ENCODE data around the gene NTF3. TPM values are rescaled to one million over a fixed set of nuclear protein-coding genes. Genes with fewer than 3 reads are reported as not detected.

The NTF3 gene
- total RNA-seq, 1 experiment from 2014 or later: not detected

DNA sequence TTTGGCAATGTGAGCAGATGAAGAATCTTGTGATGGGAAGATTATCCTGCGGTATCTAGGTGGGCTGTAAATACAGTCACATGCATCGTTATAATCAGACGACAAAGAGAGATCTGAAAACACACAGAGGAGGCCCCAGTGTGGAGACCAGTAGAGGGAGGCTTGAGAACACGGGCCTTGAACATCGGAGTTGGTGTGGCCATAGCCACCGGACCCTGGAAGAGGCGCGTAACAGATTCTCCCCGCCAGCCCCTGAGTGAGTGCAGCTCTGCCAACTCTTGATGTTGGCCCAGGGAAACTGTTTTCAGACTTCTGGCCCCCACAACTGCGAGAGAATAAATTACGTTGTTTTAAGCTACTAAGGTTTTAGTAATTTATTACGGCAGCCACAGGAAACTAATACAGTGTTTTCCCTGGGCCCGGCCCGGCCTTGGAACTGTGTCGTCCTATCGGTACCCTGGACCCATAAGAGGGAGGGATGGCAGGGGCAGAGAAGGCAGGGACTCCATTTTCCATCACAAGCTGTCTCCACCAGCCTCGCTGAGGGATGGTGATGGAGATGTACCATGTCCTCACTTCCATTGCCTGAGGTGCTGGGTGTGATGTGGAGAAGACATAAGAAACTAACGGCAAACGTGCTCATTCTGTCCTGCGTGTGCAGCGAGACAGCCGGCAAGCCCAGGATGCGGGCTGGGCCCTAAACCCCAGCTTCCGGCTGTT is 91.6 kb downstream of the NTF3 start:
- Histone ChIP-seq H2AFZ (ENCODE audit: low read length) (no peak overlapping the region), H3K79me2 (ENCODE audit: low read length) (no peaks in the 10 kb centered on the region), H3K9me3 (ENCODE audit: low read length) (no peaks in the 10 kb centered on the region), H3K4me1 (ENCODE audit: low read length) (no peaks in the 10 kb centered on the region), H3K27me3 (ENCODE audit: low read length) (no peaks in the 10 kb centered on the region), H3K27ac (ENCODE audit: low read length) (no peak overlapping the region), H3K4me2 (ENCODE audit: low read depth, low read length, poor library complexity, severe bottlenecking) (no peak overlapping the region), H3K9me2 (replicated peaks; ENCODE audit: insufficient read depth, low read length) (no peaks in the 10 kb centered on the region), H3K4me3 (ENCODE audit: low read length) (no peak overlapping the region), H4K20me1 (ENCODE audit: insufficient read depth, low read depth, low read length) (no peaks in the 10 kb centered on the region), H3K36me3 (ENCODE audit: insufficient read depth, low read length) (no peaks in the 10 kb centered on the region), H3K9ac (ENCODE audit: low read length) (no peak overlapping the region)
- no peak for DNase-seq

DNA sequence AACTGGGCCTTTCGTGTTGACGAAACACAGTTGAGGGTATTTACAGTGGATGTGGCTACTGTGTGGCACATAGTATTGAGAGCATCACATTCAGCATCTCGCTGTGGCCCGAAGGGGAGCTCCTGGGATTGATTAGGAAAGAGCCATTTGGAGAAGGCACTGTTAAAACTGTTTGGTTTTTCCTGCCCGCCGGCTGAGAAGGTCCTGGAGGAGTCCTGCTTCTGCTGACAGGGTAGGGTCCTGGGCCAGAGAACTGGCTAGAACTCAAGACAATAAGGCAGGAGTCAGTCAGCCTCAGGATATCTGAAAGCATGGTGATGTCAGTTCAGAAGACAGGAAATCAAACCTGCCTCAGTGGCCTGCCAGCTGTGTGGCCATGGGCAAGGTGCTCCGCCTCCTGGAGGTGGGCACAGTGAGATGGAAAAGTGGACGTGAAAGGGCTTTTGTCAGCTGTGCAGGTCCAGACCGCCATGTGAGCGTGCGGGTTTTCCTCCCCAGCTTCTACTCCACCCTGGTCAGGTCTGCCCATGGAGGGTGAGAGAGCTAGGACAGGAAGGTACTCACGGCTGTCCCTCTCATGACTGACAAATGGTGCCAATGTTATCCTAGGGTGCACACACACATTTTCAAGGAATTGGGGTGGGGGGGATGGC is 92.3 kb downstream of the NTF3 start:
- no peaks in the 10 kb centered on the region for H3K27me3 ChIP-seq (ENCODE audit: low read length)
- no peaks in the 10 kb centered on the region for H3K4me1 ChIP-seq (ENCODE audit: low read length)
- H3K4me2 ChIP-seq (ENCODE audit: low read depth, low read length, poor library complexity, severe bottlenecking): no peak overlapping the region
- no peak overlapping the region for H3K27ac ChIP-seq (ENCODE audit: low read length)
- H3K9ac ChIP-seq (ENCODE audit: low read length): no peak overlapping the region
- no peaks in the 10 kb centered on the region for H3K9me3 ChIP-seq (ENCODE audit: low read length)
- H3K4me3 ChIP-seq (ENCODE audit: low read length): no peak overlapping the region
- no peaks in the 10 kb centered on the region for H4K20me1 ChIP-seq (ENCODE audit: insufficient read depth, low read depth, low read length)
- H2AFZ ChIP-seq (ENCODE audit: low read length): no peak overlapping the region
- H3K79me2 ChIP-seq (ENCODE audit: low read length): no peaks in the 10 kb centered on the region
- H3K9me2 ChIP-seq (replicated peaks; ENCODE audit: insufficient read depth, low read length): no peaks in the 10 kb centered on the region
- DNase-seq: no peak
- no peaks in the 10 kb centered on the region for H3K36me3 ChIP-seq (ENCODE audit: insufficient read depth, low read length)

DNA sequence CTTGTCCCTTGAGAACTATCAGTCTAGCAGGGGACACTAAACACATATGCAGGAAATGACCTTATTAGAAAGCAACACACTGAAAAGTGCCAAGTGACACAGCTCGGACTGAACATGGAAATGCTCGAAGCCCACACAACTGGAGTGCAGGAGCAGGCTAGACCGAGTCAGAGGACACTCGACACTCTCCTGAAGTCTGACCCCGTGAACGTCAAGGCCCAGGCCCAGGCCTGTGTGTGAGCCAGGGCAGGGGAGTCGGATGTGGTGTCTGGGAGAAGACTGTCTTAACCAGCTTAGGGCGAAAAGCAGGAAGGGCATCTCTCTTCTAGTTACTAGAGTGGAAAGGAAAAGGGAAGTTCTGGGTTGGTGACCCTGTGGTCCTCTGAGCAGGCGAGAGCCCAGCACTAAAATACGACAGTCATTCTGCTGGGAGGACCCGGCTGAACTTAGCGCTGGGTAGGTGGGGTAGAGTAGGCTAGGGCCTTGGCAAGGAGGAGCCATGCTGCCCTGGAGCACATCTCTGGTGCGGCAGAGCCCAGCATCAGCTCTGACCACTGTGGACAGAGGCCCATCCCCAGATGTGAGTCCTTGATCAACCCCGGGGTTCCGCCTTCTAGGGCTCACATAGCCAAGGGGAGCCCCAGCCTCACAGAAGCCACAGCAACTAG is 93.0 kb downstream of the NTF3 start:
- Histone ChIP-seq H3K9me2 (replicated peaks; ENCODE audit: insufficient read depth, low read length) (no peaks in the 10 kb centered on the region), H3K9ac (ENCODE audit: low read length) (no peak overlapping the region), H3K79me2 (ENCODE audit: low read length) (no peaks in the 10 kb centered on the region), H3K27ac (ENCODE audit: low read length) (no peak overlapping the region), H3K36me3 (ENCODE audit: insufficient read depth, low read length) (no peaks in the 10 kb centered on the region), H3K27me3 (ENCODE audit: low read length) (no peaks in the 10 kb centered on the region), H2AFZ (ENCODE audit: low read length) (no peak overlapping the region), H3K4me1 (ENCODE audit: low read length) (no peaks in the 10 kb centered on the region), H3K4me3 (ENCODE audit: low read length) (no peak overlapping the region), H4K20me1 (ENCODE audit: insufficient read depth, low read depth, low read length) (no peaks in the 10 kb centered on the region), H3K9me3 (ENCODE audit: low read length) (no peaks in the 10 kb centered on the region), H3K4me2 (ENCODE audit: low read depth, low read length, poor library complexity, severe bottlenecking) (no peak overlapping the region)
- no peak for DNase-seq

DNA sequence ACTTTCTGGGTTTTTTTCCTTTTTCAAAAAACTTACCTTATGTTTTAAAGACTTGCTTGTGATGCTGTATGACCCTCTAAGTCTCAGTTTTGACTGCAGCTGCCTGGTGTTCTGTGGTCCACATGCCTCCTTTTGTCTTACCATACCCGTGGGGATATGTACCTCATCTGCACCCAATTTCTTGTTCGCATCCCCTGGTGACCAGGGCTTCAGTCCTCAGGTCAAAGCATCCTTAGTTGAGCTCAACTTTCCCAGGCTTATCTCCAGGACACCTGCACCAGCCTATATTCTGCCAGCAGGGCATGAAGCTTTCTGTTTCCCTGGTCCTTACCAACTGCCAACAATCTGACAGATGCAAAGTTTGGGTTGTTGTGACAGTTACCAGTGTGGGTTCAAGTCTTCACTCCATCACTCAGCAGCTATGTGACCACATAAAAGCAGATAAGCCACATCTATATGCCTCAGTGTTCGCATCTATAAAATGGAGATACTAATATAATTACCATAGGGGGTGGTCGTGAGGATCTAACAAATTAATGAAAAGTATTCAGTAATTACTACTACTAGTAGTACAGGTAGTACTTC is 94.0 kb downstream of the NTF3 start:
- Histone ChIP-seq H3K4me3 (ENCODE audit: low read length) (no peak overlapping the region), H3K9ac (ENCODE audit: low read length) (no peak overlapping the region), H4K20me1 (ENCODE audit: insufficient read depth, low read depth, low read length) (no peaks in the 10 kb centered on the region), H3K4me2 (ENCODE audit: low read depth, low read length, poor library complexity, severe bottlenecking) (no peak overlapping the region), H3K79me2 (ENCODE audit: low read length) (no peaks in the 10 kb centered on the region), H3K27me3 (ENCODE audit: low read length) (no peaks in the 10 kb centered on the region), H3K27ac (ENCODE audit: low read length) (no peak overlapping the region), H3K36me3 (ENCODE audit: insufficient read depth, low read length) (no peaks in the 10 kb centered on the region), H3K4me1 (ENCODE audit: low read length) (no peaks in the 10 kb centered on the region), H3K9me2 (replicated peaks; ENCODE audit: insufficient read depth, low read length) (no peaks in the 10 kb centered on the region), H2AFZ (ENCODE audit: low read length) (no peak overlapping the region), H3K9me3 (ENCODE audit: low read length) (no peaks in the 10 kb centered on the region)
- no peak for DNase-seq

DNA sequence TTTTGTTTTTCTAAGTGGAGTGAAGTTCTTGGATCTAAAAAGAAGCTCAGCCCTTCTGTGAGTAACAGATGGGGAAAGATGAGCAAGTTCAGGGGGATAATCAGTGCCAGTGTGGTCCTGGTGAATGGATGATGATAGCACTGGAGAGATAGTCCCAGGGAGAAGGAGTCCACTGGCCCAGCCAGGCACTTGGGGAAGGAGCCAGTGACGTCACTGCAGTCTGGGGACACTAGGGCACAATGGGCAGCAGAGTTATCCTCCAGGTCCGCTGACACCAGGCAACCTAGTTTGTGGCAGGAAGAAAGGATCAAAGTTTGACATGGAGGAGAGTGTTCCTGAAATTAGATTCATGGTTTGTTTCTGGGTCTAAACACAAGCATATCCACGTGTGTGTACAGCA is 101.5 kb downstream of the NTF3 start:
- Histone ChIP-seq H3K27me3 (ENCODE audit: low read length) (no peaks in the 10 kb centered on the region), H3K36me3 (ENCODE audit: insufficient read depth, low read length) (no peaks in the 10 kb centered on the region), H4K20me1 (ENCODE audit: insufficient read depth, low read depth, low read length) (no peaks in the 10 kb centered on the region), H2AFZ (ENCODE audit: low read length) (no peak overlapping the region), H3K4me2 (ENCODE audit: low read depth, low read length, poor library complexity, severe bottlenecking) (no peak overlapping the region), H3K4me3 (ENCODE audit: low read length) (no peak overlapping the region), H3K27ac (ENCODE audit: low read length) (no peak overlapping the region), H3K9ac (ENCODE audit: low read length) (no peak overlapping the region), H3K9me3 (ENCODE audit: low read length) (no peaks in the 10 kb centered on the region), H3K79me2 (ENCODE audit: low read length) (no peaks in the 10 kb centered on the region), H3K4me1 (ENCODE audit: low read length) (no peaks in the 10 kb centered on the region), H3K9me2 (replicated peaks; ENCODE audit: insufficient read depth, low read length) (no peaks in the 10 kb centered on the region)
- no peak for DNase-seq

DNA sequence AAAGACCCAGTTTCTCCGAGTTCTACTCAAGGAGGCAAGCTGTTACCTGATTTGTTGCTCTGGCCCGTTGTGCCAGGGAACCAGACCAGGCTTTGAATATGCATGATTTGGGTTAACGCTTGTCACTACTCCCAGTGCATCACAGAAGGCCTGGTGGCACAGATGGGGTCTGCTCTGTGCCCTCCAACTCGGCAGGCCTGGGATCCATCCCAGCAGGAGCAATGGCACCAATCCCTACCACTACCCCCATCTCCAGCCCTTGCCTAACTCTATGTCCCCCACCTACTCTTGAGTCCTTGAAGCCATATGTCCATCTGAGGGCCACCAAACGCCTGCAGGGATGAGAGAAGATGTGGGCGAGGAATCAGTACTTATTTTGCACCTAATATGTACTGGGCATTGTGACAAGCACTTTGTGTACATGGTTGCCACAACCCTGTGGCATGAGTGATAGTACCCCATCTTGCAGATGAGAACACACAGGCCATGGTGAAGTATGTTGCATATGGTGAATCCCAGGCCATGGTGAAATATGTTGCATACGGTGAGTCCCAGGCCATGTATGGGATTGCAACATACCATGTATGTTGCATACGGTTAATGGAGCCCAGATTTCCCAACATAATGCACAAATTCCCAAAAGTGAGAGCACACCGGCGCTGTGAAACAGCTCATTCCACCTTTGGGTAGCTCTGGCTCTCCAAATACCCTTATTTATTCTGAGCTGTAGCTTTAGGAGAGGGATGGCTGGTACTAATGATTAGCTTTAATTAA is 102.7 kb downstream of the NTF3 start:
- H3K27me3 ChIP-seq (ENCODE audit: low read length): no peaks in the 10 kb centered on the region
- H3K4me1 ChIP-seq (ENCODE audit: low read length): no peaks in the 10 kb centered on the region
- no peaks in the 10 kb centered on the region for H3K36me3 ChIP-seq (ENCODE audit: insufficient read depth, low read length)
- no peak overlapping the region for H2AFZ ChIP-seq (ENCODE audit: low read length)
- H3K4me2 ChIP-seq (ENCODE audit: low read depth, low read length, poor library complexity, severe bottlenecking): no peak overlapping the region
- H4K20me1 ChIP-seq (ENCODE audit: insufficient read depth, low read depth, low read length): no peaks in the 10 kb centered on the region
- no peaks in the 10 kb centered on the region for H3K9me2 ChIP-seq (replicated peaks; ENCODE audit: insufficient read depth, low read length)
- no peak for DNase-seq
- H3K27ac ChIP-seq (ENCODE audit: low read length): no peak overlapping the region
- H3K9me3 ChIP-seq (ENCODE audit: low read length): no peaks in the 10 kb centered on the region
- H3K4me3 ChIP-seq (ENCODE audit: low read length): no peak overlapping the region
- H3K9ac ChIP-seq (ENCODE audit: low read length): no peak overlapping the region
- H3K79me2 ChIP-seq (ENCODE audit: low read length): no peaks in the 10 kb centered on the region

DNA sequence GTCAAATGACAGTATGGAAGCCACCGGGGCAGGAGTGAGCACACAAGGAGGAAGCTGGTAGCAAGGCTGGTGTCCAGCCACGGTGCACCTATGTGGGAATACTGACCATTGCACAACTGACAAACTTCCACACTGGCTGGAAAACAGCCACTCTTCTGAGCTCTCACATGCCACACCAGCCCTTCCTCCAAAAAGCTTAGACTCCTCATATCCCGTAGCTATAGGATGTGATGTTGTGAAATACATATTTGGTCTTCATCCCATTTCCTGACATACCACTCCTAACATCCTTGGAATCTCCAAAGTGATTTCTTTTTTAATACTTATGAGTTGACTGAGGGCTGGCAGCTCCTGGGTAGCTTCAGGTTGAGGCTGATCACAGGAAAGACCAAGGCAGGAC is 103.6 kb downstream of the NTF3 start:
- no peaks in the 10 kb centered on the region for H4K20me1 ChIP-seq (ENCODE audit: insufficient read depth, low read depth, low read length)
- H3K27ac ChIP-seq (ENCODE audit: low read length): no peak overlapping the region
- H3K9me2 ChIP-seq (replicated peaks; ENCODE audit: insufficient read depth, low read length): no peaks in the 10 kb centered on the region
- no peak overlapping the region for H2AFZ ChIP-seq (ENCODE audit: low read length)
- no peak overlapping the region for H3K4me3 ChIP-seq (ENCODE audit: low read length)
- no peaks in the 10 kb centered on the region for H3K4me1 ChIP-seq (ENCODE audit: low read length)
- DNase-seq: no peak
- no peak overlapping the region for H3K4me2 ChIP-seq (ENCODE audit: low read depth, low read length, poor library complexity, severe bottlenecking)
- no peaks in the 10 kb centered on the region for H3K27me3 ChIP-seq (ENCODE audit: low read length)
- no peaks in the 10 kb centered on the region for H3K36me3 ChIP-seq (ENCODE audit: insufficient read depth, low read length)
- no peaks in the 10 kb centered on the region for H3K9me3 ChIP-seq (ENCODE audit: low read length)
- H3K9ac ChIP-seq (ENCODE audit: low read length): no peak overlapping the region
- no peaks in the 10 kb centered on the region for H3K79me2 ChIP-seq (ENCODE audit: low read length)
